Liver (tissue), 3 donors: Measurements from ENCODE around the gene GPR148.

ENCODE experiments used
- GABPA ChIP-seq, 2 donors: IDR thresholded peaks in 1 of 2; conservative IDR thresholded peaks in 1 of 2; 2 replicates each; pipeline ENCODE4 v1.6.1; 2016; ENCODE audit warnings: antibody characterized with exemption in 2 of 2, mild to moderate bottlenecking in 1 of 2, moderate library complexity in 1 of 2
- HNF4G ChIP-seq: IDR thresholded peaks from 2 replicates; pipeline ENCODE4 v1.6.1; 2016; ENCODE audit warnings: antibody characterized with exemption
- JUND ChIP-seq, 2 donors: IDR thresholded peaks; 2 replicates each; pipeline ENCODE4 v1.6.1; 2016; ENCODE audit warnings: antibody characterized with exemption in 2 of 2
- RAD21 ChIP-seq, 2 donors: IDR thresholded peaks; 2 replicates each; pipeline ENCODE4 v1.6.1; 2016; ENCODE audit warnings: antibody characterized with exemption in 2 of 2, mild to moderate bottlenecking in 2 of 2
- YY1 ChIP-seq: IDR thresholded peaks from 2 replicates; pipeline ENCODE4 v1.6.1; 2016; ENCODE audit warnings: antibody characterized with exemption, mild to moderate bottlenecking
- TF ChIP-seq, protein P1 (sequence below): fragments of 150-350 bp; IDR thresholded peaks from 2 replicates; pipeline ENCODE4 v1.5.1; 2017; ENCODE audit warnings: improper control_type of control experiment, low read depth, low read length; ENCODE audit not compliant: missing input control
- donor health status: healthy.
- donor health status: healthy.

- TF ChIP-seq GABPA (IDR thresholded peaks at IDR 0.05 in 1 of 2, conservative IDR thresholded peaks at IDR 0.05 in 1 of 2) (no peak), YY1 (no peak), RAD21 (IDR thresholded peaks at IDR 0.05) (no peak), JUND (IDR thresholded peaks at IDR 0.05) (no peak), HNF4G (no peak)
- TF ChIP-seq, protein P1, sequence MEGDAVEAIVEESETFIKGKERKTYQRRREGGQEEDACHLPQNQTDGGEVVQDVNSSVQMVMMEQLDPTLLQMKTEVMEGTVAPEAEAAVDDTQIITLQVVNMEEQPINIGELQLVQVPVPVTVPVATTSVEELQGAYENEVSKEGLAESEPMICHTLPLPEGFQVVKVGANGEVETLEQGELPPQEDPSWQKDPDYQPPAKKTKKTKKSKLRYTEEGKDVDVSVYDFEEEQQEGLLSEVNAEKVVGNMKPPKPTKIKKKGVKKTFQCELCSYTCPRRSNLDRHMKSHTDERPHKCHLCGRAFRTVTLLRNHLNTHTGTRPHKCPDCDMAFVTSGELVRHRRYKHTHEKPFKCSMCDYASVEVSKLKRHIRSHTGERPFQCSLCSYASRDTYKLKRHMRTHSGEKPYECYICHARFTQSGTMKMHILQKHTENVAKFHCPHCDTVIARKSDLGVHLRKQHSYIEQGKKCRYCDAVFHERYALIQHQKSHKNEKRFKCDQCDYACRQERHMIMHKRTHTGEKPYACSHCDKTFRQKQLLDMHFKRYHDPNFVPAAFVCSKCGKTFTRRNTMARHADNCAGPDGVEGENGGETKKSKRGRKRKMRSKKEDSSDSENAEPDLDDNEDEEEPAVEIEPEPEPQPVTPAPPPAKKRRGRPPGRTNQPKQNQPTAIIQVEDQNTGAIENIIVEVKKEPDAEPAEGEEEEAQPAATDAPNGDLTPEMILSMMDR, result no peak
Observed at GRCh38 chr2:130749641-130750040, 20.8 kb downstream of the GPR148 start.
